GM12878 (cell line): ENCODE results near the gene ABCA2. TPM values are rescaled to one million over a fixed set of nuclear protein-coding genes. Genes with fewer than 3 reads are reported as not detected.

Experiments
- ATAC-seq: fragments of 200-7000 bp; cut with Tn5 transposase; 3 replicates; pipeline ENCODE4 v1.9.1; 2020; ENCODE audit warnings: mild to moderate bottlenecking, moderate library complexity
- BruUV-seq: library from RNA; stranded (reverse); fragments of 400-500 nt; replicated peaks from 2 replicates; lab custom pipeline; 2021; lab: Mats Ljungman, UMichigan
- CTCF ChIA-PET: fragments of 300-600 bp; sonication (Branson Sonifier 250); formaldehyde crosslinking; extraction: SDS; loops from one replicate; lab custom pipeline; 2021; ENCODE audit warnings: inconsistent platforms; lab: Yijun Ruan, JAX
- POLR2A ChIA-PET: fragments of 350-600 bp; formaldehyde crosslinking; extraction: SDS; loops from one replicate; lab custom pipeline; 2021; ENCODE audit warnings: inconsistent platforms; lab: Charles Lee
- RAD21 ChIA-PET: fragments of 300-600 bp; sonication (Branson Sonifier 250); formaldehyde crosslinking; loops from one replicate; lab custom pipeline; 2023; ENCODE audit warnings: antibody characterized with exemption; ENCODE audit not compliant: unreplicated experiment; lab: Charles Lee
- SMC1A ChIA-PET: fragments of 300-600 bp; sonication (Branson Sonifier 250); formaldehyde crosslinking; loops from one replicate; lab custom pipeline; 2023; ENCODE audit not compliant: unreplicated experiment, uncharacterized antibody; lab: Charles Lee
- DNase-seq: peaks from one replicate; pipeline ENCODE4 v3.0.0-alpha.2; 2011; ENCODE audit warnings: low read depth, low spot score
- FAIRE-seq: peaks from 3 replicates; lab custom pipeline; 2011; peaks lifted over from hg19 to GRCh38; lab: Jason Lieb, UNC
- H2AFZ ChIP-seq: 2 replicates; pipeline ENCODE4 v1.6.0; 2011; ENCODE audit warnings: low read depth, low read length, control low read depth; ENCODE audit not compliant: control insufficient read depth
- H3K27ac ChIP-seq: 2 replicates; pipeline ENCODE4 v1.5.1; 2011; ENCODE audit warnings: control low read depth; ENCODE audit not compliant: control insufficient read depth, insufficient read depth
- H3K27me3 ChIP-seq, 2 experiments: replicated peaks in 1 of 2; 2 replicates each; pipeline versions ENCODE4 v1.6.0 to v1.6.1; 2011; ENCODE audit warnings: low read length in 1 of 2; ENCODE audit not compliant: control insufficient read depth in 2 of 2, insufficient read depth in 2 of 2
- H3K36me3 ChIP-seq, 2 experiments: 2 replicates each; pipeline ENCODE4 v1.5.1; 2011; ENCODE audit warnings: low read length in 1 of 2; ENCODE audit not compliant: control insufficient read depth in 2 of 2, insufficient read depth in 2 of 2
- H3K4me1 ChIP-seq: 2 replicates; pipeline ENCODE4 v1.6.1; 2011; ENCODE audit warnings: mild to moderate bottlenecking, low read length, moderate library complexity, mixed read lengths; ENCODE audit not compliant: control insufficient read depth, insufficient read depth
- H3K4me2 ChIP-seq: 2 replicates; pipeline ENCODE4 v1.6.0; 2011; ENCODE audit warnings: control low read depth; ENCODE audit not compliant: control insufficient read depth, insufficient read depth
- H3K4me3 ChIP-seq: fragments of 200-600 bp; sonication (generic); 2 replicates; pipeline ENCODE4 v1.5.1; 2016
- H3K79me2 ChIP-seq: 2 replicates; pipeline ENCODE4 v1.6.0; 2011; ENCODE audit warnings: low read length; ENCODE audit not compliant: control insufficient read depth, insufficient read depth
- H3K9ac ChIP-seq: 2 replicates; pipeline ENCODE4 v1.8.0; 2011; ENCODE audit warnings: low read length, control low read depth, mixed read lengths; ENCODE audit not compliant: control insufficient read depth, insufficient read depth
- H3K9me3 ChIP-seq: replicated peaks from 3 replicates; pipeline ENCODE4 v1.5.1; 2011; ENCODE audit warnings: mild to moderate bottlenecking, low read length; ENCODE audit not compliant: control insufficient read depth, insufficient read depth
- H4K20me1 ChIP-seq: 2 replicates; pipeline ENCODE4 v1.6.0; 2011; ENCODE audit not compliant: control insufficient read depth, insufficient read depth
- BACH1 ChIP-seq: fragments of 450-650 bp; IDR thresholded peaks from 2 replicates; pipeline ENCODE4 v1.6.1; 2017; ENCODE audit warnings: mild to moderate bottlenecking, borderline replicate concordance
- BHLHE40 ChIP-seq, 2 experiments: fragments of 450-650 bp in 1 of 2; IDR thresholded peaks; 2 replicates each; pipeline ENCODE4 v1.6.1; 2011 to 2017; ENCODE audit warnings: low read depth in 2 of 2, borderline replicate concordance in 1 of 2, improper control_type of control experiment in 1 of 2, low read length in 1 of 2, mild to moderate bottlenecking in 1 of 2
- CBX5 ChIP-seq: sonication (generic); IDR thresholded peaks from 2 replicates; pipeline ENCODE4 v1.6.1; 2016; ENCODE audit warnings: low read depth, moderate library complexity, mild to moderate bottlenecking, inconsistent platforms
- E4F1 ChIP-seq: fragments of 450-650 bp; IDR thresholded peaks from 2 replicates; pipeline ENCODE4 v1.6.1; 2018; ENCODE audit warnings: borderline replicate concordance, mild to moderate bottlenecking; ENCODE audit not compliant: partially characterized antibody
- EP300 ChIP-seq, 2 experiments: fragments of 150-350 bp in 1 of 2; IDR thresholded peaks; 2 replicates each; pipeline ENCODE4 v1.6.1; 2011 to 2012; ENCODE audit warnings: low read depth in 2 of 2, low read length in 2 of 2, borderline replicate concordance in 1 of 2, improper control_type of control experiment in 1 of 2, inconsistent platforms in 1 of 2; ENCODE audit not compliant: control insufficient read depth in 1 of 2
- GATAD2B ChIP-seq: fragments of 450-650 bp; conservative IDR thresholded peaks from 2 replicates; pipeline ENCODE4 v1.6.1; 2017; ENCODE audit warnings: low read depth, mild to moderate bottlenecking, moderate library complexity
- HDGF ChIP-seq: fragments of 450-650 bp; IDR thresholded peaks from 2 replicates; pipeline ENCODE4 v1.6.1; 2016; ENCODE audit warnings: antibody characterized with exemption
- MXI1 ChIP-seq: fragments of 150-350 bp; IDR thresholded peaks from 2 replicates; pipeline ENCODE4 v1.6.1; 2011; ENCODE audit warnings: low read depth, mild to moderate bottlenecking, inconsistent platforms, low read length, improper control_type of control experiment
- MYC ChIP-seq: IDR thresholded peaks from 2 replicates; pipeline ENCODE4 v1.6.1; 2011; ENCODE audit warnings: mild to moderate bottlenecking, low read length, moderate library complexity, inconsistent platforms; ENCODE audit not compliant: insufficient read depth, insufficient replicate concordance, insufficient read length, severe bottlenecking
- NBN ChIP-seq: fragments of 450-650 bp; IDR thresholded peaks from 2 replicates; pipeline ENCODE4 v1.6.1; 2016
- NR2F1 ChIP-seq: fragments of 450-650 bp; conservative IDR thresholded peaks from 2 replicates; pipeline ENCODE4 v1.6.1; 2017; ENCODE audit warnings: mild to moderate bottlenecking
- RAD51 ChIP-seq: fragments of 450-650 bp; IDR thresholded peaks from 2 replicates; pipeline ENCODE4 v1.6.1; 2016; ENCODE audit warnings: moderate library complexity, mild to moderate bottlenecking, inconsistent platforms
- RB1 ChIP-seq: fragments of 450-650 bp; formaldehyde crosslinking; IDR thresholded peaks from 2 replicates; pipeline ENCODE4 v1.6.1; 2017; ENCODE audit warnings: mild to moderate bottlenecking, borderline replicate concordance
- RELB ChIP-seq: fragments of 450-650 bp; IDR thresholded peaks from 2 replicates; pipeline ENCODE4 v1.6.1; 2017; ENCODE audit warnings: low read depth, mild to moderate bottlenecking, moderate library complexity
- SP1 ChIP-seq: IDR thresholded peaks from one replicate; pipeline ENCODE4 v1.6.1; 2011; ENCODE audit warnings: low read depth, low read length
- USF2 ChIP-seq: IDR thresholded peaks from 2 replicates; pipeline ENCODE4 v1.6.1; 2011; ENCODE audit warnings: low read depth, low read length, improper control_type of control experiment, borderline replicate concordance
- YBX1 ChIP-seq: fragments of 450-650 bp; IDR thresholded peaks from 2 replicates; pipeline ENCODE4 v1.6.1; 2016; ENCODE audit warnings: antibody characterized with exemption
- ZSCAN29 ChIP-seq: fragments of 450-650 bp; IDR thresholded peaks from 2 replicates; pipeline ENCODE4 v1.6.1; 2017; ENCODE audit warnings: mild to moderate bottlenecking, moderate library complexity
- WGBS: methylation state at CpG from one replicate; pipeline ENCODE4 v1.1.6; 2016; ENCODE audit warnings: low lambda C conversion rate; ENCODE audit not compliant: insufficient replicate concordance, insufficient coverage; ENCODE audit errors: missing lambda C conversion rate; 5-methylcytosine and 5-hydroxymethylcytosine counted together
- in situ Hi-C: fragments of 300-500 bp; cut with MboI; formaldehyde crosslinking; loops from 9 replicates; pipeline ENCODE4 v1.14.3; 2018; ENCODE audit warnings: mixed read lengths
- intact Hi-C: fragments of 100-400 bp; cut with micrococcal nuclease; formaldehyde crosslinking; loops from one replicate; pipeline ENCODE4 v1.14.2; 2022; ENCODE audit not compliant: unreplicated experiment
- polyA plus RNA-seq, 11 experiments: library from polyadenylated mRNA; depleted of rRNA in 4 of 11; unstranded in 6 of 11; stranded (reverse) in 5 of 11; fragments of >200 nt; fragmentation: Nextera tagmentation in 4 of 11; fragmentation: Illumina TruSeq in 1 of 11; extraction: Ambion mirVana in 4 of 11; extraction: Trizol in 1 of 11; gene quantifications; 1 replicate in 1 of 11; 2 replicates in 10 of 11; pipeline versions ENCODE4 v1.2.1 to v1.2.3, GENCODE V29; 2011 to 2016; ENCODE audit warnings: inconsistent platforms in 2 of 11, missing spikeins in 2 of 11, low read depth in 1 of 11
- total RNA-seq, 4 experiments: library from RNA; depleted of rRNA in 3 of 4; stranded (reverse); fragments of >200 nt in 3 of 4; fragmentation: Illumina TruSeq in 1 of 4; extraction: Trizol in 1 of 4; gene quantifications; 2 replicates each; pipeline versions ENCODE4 v1.2.1 to v1.2.3, GENCODE V29; 2013 to 2021

Gene ABCA2
- total and polyA plus RNA-seq, 10 of the 15 experiments (the other 5 are each of a cell fraction or from before 2014, with no cell fraction given): 0.13 to 2.6 (median 0.71) TPM; not detected in 2

GRCh38 chr9:137077010-137077747 lies 49.1 kb upstream of the ABCA2 start, which contains the start of gene UAP1L1:
Gene UAP1L1, plus strand, starts transcription at chr9:137077517. Its CDS starts 16 bp downstream, at chr9:137077533.
- ChIA-PET CTCF (interaction anchor here (1.1 to 1.7 kb wide), 5 partner anchors 9 to 234 kb away, joined by 3 to 11 read pairs (median 5); partner anchors contain the start of genes AJM1 and MAN1B1), RAD21 (interaction anchor here (0.5 to 1.6 kb wide), 7 partner anchors 9 to 147 kb away, joined by 3 to 9 read pairs (median 4); partner anchors contain the start of gene MAN1B1), POLR2A (interaction anchor here (0.5 to 1.8 kb wide), 7 partner anchors 9 to 376 kb away, joined by 3 to 11 read pairs (median 4); partner anchors contain the start of genes MAN1B1 and TUBB4B), SMC1A (interaction anchor here (0.8 to 2.1 kb wide), 3 partner anchors 9 to 38 kb away, joined by 3 to 11 read pairs (median 4); partner anchors contain the start of gene MAN1B1)
- H3K9ac ChIP-seq: peak within 1 kb of the TSS; percentile 68
- peaks cover 8% of the 10 kb centered on the region for H3K79me2 ChIP-seq
- H3K27me3 ChIP-seq: no peaks in the 10 kb centered on the region
- peak; percentile 85 for ATAC-seq
- FAIRE-seq: no peak
- in situ Hi-C loops (no loop called here), intact Hi-C loops (no loop called here)
- BruUV-seq: no TSS peak
- H3K36me3 ChIP-seq: peaks cover 0 to 5% of the 10 kb centered on the region in 2 experiments; a peak in 3 of 4 replicates
- H3K27ac ChIP-seq: peak within 1 kb of the TSS; percentile 57
- H4K20me1 ChIP-seq: no peaks in the 10 kb centered on the region; the same call in 1 of the 2 replicates
- H3K4me2 ChIP-seq: peak within 1 kb of the TSS; percentile 72
- peak within 1 kb of the TSS; percentile 79 for H2AFZ ChIP-seq
- H3K4me3 ChIP-seq: peak within 1 kb of the TSS; percentile 80
- peaks cover 18% of the 10 kb centered on the region for H3K4me1 ChIP-seq
- H3K9me3 ChIP-seq: no peaks in the 10 kb centered on the region
- 1% methylated on average over 51 of the region's 87 CpGs for WGBS
- no peak for DNase-seq
- TF ChIP-seq CBX5 (no peak), BHLHE40 (IDR thresholded peaks at IDR 0.05; ENCODE audit: borderline replicate concordance in 1 of 2, low read depth in 2 of 2, low read length in 1 of 2) (peak; percentile 95 to 99), RELB (0 out of 2 replicates have a peak, but pooled peaks have one; percentile 17), YBX1 (no peak), GATAD2B (peak; percentile 78; the same call in 1 of the 2 replicates), NBN (0 out of 2 replicates have a peak, but pooled peaks have one; percentile 49), ZSCAN29 (peak; percentile 72), NR2F1 (peak; percentile 62), HDGF (peak; percentile 61; the same call in 1 of the 2 replicates), MXI1 (peak; percentile 72), RAD51 (0 out of 2 replicates have a peak, but pooled peaks have one; percentile 35), USF2 (peak; percentile 15), BACH1 (peak; percentile 96), MYC (peak; percentile 43), E4F1 (no peak), EP300 (IDR thresholded peaks at IDR 0.05; ENCODE audit: borderline replicate concordance in 1 of 2, control insufficient read depth in 1 of 2, low read depth in 2 of 2, low read length in 2 of 2) (no peak), RB1 (peak; percentile 20; the same call in 1 of the 2 replicates), SP1 (peak; percentile 45)
